Hematopoietic multipotent progenitor cell treated with erythropoietin and hydrocortisone succinate and interleukin-3 and kit ligand, for 17 days (in vitro differentiated cells): ENCODE measurements around the gene SLC22A4.

ENCODE experiments used
- DNase-seq: peaks from one replicate; pipeline ENCODE4 v3.0.0-alpha.2; 2015; ENCODE audit warnings: low spot score

SLC22A4 gene

DNA sequence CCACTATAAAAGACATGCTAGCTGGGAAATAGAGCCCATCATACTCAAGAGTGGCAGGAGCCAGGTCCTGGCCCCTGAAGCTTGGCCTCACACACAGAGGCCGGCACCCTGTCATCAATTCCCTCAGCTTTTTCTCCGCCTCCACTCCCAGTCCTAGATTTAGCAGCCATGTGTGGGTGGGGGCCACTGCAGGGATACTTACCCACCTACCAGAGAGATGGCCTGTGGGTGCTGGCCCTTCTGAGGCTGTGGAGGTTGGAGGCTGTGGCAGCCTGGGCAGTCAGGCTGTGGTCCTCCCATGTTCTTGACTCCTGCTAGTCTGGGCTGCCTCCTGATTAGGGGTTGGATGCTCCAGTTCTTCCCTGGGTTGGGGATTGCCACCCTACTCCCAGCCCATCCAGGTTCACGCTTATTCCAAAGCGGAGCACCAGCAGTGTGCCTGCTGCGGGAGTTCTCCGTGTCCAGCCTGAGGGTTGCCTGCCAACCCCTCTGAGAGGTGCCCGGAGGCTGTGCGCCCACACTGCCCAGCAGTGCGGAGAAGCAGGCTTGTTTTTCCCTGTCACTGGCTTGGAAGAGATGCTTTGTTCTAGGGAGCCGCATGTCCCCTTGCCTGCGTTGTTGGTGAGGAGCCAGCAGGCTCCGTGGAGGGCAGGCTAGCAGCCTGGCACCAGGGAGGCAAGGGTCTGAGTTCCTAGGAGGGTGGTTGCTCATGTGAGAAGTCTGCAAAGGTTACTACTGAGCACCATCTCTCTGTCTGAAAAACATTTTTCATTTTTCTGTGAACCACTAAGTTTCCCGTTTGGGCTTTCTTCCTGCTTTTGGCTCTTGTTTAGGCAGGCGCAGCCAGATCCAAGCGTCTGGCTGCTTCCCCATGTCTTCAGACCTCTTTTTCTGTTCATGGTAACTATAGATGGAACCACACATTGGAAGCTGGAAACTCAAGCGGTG, 82.8 kb downstream of the SLC22A4 start:
- no peak for DNase-seq

DNA sequence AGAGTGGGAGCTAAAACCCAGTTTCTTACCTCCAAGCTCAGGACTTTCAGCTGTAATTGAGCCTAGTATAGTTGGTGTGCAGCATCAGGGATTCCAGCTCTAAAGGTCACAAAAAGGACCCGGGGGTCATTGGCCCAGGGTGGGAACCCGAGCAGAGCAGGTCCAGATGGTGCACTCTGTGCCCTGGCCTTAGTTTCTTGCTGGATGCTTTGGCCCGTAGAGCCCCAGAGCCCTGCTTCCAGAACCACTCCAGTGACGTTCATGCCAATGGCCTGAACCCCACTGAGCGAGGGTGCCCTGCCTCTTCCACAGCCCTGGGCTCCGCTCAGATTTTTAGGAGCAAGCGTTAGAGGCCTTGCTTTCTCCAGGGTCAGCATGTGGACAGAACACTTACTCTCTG, 83.5 kb downstream of the SLC22A4 start:
- DNase-seq, result no peak

DNA sequence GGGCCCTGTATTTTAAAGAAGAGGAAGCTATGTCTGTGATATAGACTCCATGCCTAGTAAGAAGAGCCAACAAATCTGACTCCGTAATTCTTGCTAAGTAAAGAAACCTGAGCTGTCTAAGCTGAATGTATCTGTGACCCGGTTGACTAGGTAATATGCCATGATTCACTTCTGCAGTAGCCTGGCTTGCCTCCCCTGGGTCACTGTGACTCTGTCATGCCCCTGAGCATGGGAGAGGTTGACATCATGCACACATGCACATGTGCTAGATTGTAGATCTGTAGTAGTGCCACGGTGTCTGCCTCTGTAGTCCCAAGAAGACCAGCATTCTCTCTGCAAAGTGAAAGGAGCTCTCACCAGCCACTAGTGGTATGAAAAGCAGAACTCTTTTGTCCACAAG, 84.4 kb downstream of the SLC22A4 start:
- DNase-seq, result no peak

DNA sequence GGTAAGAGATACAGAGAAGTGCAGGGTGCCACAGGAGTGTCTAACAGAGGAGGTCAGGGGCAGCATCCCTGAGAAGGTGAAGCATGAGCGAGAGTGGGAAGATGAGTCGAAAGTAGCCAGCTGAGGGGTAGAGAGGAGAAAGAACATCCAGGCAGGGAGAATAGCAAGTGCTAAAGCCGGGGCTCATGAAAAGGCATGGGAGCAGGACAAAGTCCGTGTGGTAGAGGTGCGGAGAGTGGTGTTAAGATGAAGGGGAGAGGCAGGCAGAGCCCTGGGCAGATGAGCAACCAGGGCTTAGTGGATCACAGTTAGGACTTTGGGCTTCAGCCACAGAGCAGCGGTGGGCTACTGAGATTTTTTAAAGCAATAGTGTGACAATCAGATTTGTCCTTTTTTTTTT, 85.9 kb downstream of the SLC22A4 start:
- no peak for DNase-seq

DNA sequence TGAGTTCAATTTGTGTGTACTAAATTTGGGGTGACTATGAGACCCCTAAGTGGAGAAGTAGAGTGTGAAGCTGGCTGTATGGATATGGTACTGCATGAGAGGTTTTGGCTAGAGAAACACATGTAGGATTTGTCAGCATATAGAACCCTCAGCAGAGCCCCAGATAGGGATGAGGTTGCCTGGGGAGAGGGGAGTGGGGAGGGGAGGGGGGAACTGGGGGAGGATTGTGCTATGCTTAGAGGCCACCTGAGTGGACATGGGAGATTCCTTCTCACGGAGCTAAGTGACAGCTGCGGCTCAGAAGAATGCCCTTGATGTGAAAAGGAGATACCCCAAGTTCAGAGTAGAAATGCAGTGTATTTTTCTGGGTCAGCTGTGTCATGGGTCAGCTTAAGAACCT, 86.5 kb downstream of the SLC22A4 start:
- DNase-seq, result no peak

DNA sequence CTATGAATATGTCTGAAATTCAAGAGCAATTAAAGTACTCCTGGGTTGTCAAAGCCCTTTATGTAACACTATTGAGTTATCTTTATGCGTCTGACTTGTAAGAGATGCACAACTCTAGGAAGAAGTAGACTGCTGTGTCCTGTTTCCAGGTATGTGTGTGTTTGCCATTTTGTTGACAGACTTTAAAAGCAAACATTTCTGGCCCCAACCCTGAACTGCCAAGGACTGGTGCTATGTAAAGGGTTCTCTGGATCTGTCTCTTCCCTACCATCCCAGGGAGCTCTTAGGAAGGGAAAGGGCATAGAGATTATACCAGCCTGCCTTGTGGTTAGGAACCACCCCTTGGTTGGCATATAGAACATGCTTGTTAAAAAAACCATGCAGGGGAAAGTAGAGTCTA, 87.4 kb downstream of the SLC22A4 start:
- DNase-seq, result no peak

DNA sequence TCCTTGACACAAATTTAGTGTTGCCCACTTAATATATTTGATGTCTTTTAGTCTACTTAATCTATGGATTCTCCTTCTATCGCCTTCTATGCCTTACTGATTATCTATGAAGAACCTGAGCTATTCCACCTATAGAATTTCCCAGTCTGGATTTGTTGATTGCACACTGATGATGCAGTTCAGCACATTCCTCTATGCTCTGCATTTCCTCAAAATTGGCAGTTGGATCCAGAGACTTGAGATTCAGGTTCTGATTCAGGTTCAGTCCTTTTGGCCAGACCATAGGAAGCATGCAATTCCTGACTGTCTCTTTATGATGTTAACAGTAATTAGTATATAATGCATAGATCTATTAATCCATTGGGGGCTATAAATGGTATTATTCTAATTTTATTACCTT, 89.1 kb downstream of the SLC22A4 start:
- DNase-seq, result no peak

DNA sequence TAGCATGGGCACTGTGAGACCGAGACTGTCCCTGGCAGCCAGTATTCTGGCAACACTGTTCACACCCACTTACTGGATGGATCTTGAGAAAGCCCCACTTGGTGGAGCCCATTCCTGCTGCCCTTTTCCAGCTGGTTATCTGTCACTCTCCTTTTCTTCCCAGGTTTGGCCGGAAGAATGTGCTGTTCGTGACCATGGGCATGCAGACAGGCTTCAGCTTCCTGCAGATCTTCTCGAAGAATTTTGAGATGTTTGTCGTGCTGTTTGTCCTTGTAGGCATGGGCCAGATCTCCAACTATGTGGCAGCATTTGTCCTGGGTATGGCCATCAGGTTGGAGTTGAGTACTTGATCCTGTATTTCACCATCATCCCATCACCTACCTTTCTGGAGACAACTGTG, 89.8 kb downstream of the SLC22A4 start:
- no peak for DNase-seq

DNA sequence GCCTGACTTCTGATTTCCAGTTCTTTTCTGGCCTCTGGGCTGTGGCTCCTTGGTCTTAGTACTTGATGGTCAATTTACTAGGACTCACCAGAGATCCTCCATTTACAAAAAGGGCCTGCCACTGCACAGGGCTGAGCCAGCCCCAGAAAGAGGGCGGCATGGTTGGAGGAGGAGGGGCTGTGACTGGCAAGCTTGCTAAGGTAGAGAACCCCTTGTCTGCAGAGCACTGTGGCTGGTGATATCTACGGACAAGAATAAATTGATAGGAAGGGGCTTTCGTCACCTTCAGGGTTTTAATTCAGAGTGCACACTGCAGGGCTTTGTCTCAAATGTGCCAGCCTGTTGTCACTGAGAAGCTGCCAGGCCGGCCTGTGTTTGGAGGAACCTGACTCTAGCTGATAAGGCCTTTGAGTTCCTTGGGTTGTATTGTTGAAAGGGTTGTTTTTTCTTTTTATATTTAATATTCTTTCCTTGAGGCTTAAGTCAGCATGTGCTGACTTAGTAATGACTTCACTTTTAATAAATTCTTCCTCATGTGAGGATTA, 90.4 kb downstream of the SLC22A4 start:
- DNase-seq, result peak; percentile 35

DNA sequence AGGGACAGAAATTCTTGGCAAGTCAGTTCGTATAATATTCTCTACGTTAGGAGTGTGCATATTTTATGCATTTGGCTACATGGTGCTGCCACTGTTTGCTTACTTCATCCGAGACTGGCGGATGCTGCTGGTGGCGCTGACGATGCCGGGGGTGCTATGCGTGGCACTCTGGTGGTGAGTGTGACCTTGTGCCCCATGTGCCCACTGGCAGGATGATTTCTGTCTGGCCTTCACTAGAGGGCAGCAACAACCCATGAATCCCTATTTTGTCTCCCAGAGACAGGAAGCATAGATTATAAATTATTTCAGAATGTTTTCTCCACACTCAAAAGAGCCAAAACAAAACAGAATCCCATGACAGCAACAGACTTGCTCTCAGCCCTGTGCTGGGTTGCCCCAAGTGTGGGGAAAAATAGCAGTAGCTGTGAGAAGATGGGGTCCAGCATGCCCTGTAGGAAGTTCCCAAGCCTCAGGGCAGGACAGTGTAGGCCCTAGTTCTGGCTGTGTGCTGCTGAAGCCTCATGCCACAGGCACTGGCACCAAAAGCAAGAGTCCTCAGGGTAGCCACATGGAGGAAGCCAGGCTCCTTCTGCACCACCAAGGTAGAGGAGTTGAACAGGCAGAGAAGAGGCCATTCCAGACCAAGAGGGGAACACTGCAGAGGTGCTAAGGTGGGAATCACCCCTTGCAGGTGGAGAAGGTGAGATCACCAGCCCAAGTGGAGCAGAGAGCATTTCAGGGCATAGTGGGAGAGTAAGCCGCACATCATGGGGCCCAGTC, 91.3 kb downstream of the SLC22A4 start:
- DNase-seq, result peak; percentile 86

DNA sequence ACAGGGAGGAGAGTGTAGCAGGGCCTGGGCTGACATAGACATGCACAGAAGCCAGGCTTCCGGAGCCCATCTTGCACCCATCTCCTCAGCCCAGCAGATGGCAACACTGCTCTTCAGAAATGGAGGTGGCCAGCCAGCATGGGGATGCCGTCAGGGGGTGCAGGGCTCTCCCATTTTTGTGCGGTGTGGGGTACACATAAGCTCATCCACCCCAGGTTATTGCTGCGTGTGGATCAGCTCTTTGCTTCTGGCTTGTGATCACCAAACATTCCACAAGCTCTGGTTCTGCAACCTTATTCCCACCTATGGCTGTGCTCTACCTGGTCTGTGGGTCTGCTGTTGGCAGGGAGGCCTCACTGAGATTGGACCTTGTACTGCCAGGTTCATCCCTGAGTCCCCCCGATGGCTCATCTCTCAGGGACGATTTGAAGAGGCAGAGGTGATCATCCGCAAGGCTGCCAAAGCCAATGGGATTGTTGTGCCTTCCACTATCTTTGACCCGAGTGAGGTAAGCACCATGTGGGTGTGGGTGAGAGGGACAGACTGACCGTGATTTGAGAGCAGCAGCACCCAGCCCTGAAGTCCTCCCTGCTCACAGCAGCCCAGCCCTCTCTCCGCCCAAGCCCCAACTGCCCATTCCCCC, 92.6 kb downstream of the SLC22A4 start:
- DNase-seq, result peak; percentile 78

DNA sequence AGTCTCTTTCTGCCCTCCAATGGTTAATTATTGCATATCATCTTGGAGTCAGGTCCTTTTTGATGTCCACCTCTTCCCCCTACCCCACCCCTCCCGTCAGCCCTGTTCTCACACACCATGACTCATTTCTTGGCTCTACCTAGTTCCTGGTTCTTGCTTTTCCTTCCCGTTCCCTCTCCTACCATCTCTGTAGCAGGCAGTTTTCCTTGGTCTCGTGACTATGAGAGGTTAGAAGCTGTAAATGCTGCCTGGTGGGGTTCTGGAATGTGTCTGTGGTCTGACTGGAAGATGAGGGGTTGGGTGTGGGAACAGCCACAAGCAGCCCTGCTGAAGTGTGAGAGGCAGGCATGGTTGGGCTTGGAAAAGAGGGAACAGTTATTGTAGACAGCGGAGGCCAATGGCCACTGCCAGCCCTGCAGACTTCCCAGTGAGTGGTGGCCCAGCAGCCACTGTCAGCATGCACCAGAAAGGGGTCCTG, 93.5 kb downstream of the SLC22A4 start:
- DNase-seq, result no peak

DNA sequence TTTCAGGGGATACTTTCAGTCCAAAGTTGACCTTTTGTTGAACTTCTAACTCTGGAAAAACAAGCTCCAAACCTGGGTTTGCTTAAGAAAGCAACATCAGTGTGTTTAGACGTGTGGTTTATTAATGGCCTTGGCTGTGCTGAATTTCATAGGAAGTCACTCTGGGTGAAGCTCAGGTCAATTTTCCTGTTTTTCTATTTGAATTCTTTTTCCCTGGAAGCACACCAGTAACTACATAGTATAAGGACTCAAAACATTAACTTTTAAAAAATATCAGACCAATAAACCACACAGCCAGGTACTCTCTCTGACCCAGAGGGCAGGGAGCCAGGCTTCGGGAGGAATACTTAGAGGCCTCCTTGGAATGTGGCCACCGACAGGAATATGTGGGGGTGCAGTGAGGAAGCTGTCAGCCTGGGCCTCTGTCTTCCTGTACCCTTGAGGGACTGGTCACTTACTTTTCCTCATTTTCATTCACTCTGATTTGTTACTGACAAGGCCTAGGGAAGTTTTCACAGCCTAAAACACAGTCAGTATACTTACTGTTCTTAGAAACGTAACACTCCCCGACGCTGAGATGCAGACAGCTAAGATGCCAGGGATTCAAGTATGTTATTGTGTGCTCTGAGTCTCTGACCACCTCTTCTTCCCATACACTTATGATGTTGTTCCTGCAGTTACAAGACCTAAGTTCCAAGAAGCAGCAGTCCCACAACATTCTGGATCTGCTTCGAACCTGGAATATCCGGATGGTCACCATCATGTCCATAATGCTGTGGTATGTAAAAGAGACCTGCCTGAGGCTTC, 94.3 kb downstream of the SLC22A4 start:
- no peak for DNase-seq

DNA sequence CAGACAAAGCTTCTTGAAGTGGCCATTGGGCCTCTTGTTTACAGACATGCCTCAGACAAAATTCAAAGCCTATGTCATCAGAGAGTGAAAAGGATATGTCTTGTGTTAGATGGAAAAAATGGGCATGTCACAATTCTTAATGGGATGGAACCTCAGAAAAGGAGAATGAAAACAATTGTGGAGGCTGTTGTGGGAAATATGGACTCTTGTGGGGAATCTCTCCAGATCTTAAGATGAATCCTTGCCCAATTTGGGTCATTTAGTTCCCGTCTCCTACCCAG, 94.8 kb downstream of the SLC22A4 start:
- DNase-seq, result no peak

DNA sequence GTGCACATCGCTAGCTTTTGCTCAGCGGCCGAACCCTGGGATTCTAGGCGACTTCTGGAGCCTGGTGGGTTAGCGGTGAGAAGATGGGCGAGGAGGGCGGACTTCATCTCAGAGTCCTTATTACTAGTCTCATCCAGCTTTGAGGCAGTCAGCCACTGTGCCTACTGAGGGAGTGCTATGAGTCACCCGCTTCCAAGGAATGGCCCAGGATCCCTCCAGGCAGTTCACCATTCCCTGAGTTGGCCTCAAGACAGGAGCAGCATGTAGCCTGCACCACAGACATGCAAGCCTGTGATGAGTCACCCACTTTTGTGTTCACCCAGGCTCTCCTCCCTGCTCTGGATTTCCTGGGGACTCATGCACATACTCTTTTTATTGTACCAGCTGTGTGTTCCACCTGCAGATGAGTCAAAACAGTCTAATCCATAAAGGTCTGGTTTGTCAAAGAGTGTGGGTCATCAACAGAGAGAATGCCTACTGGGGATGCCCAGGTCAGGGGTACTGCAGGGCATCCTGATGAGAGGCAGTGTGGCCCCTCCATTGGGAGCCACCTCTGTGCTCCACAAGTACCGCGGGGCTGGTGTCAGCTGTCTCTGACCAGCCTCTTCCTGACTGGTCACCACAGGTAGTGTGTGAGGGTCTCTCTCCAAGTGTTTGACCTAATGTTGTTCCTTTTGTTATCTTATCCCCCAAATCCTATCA, 95.5 kb downstream of the SLC22A4 start:
- no peak for DNase-seq

DNA sequence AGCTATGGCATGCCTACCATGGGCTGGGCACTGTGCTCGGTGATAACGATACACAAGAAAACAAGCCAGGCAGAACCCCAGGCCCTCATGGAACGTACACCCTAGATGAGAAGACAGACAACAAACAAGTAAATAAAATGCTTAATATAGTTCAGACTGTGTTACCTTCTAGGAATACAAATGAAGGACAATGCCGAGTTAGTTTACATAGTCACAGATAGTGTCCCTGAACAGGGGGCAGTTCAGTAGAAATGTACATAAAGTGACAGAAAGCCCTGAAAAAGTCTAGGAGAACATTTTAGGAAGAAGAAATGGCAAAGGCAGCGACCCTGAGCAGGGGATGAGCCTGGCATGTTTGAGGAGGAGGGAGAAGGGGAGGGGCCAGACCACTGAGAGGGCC, 97.1 kb downstream of the SLC22A4 start:
- no peak for DNase-seq

DNA sequence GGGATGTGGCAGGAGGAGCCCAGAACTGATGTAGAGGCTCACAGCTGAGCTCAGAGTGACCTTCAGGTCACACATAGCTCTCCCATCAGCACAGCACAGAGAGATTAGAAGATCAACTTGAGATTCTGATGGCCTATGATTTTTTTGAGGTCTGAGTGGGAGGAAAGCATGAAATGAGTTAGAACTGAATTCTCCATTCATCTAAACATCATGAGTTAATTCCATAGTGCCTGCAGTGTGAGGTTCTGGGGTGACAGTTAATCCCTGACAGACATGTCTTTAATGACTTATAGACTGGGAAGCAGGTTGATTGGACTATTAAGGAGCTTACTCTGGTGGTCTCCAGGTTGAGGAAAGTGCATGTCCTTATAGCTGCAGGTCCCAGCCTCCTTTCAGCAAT, 97.7 kb downstream of the SLC22A4 start:
- no peak for DNase-seq

DNA sequence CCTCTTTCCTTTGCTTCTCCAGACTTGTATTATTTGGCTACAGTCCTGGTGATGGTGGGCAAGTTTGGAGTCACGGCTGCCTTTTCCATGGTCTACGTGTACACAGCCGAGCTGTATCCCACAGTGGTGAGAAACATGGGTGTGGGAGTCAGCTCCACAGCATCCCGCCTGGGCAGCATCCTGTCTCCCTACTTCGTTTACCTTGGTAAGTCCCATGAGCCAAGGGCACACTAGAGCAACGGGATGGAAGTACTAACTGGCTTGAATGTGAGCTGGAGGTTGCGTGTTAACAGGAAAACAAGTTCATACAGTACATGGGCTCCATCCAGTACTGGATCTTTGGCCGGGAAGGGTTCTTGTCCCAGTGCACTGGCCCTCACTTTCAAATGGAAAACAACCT, 98.2 kb downstream of the SLC22A4 start:
- no peak for DNase-seq

DNA sequence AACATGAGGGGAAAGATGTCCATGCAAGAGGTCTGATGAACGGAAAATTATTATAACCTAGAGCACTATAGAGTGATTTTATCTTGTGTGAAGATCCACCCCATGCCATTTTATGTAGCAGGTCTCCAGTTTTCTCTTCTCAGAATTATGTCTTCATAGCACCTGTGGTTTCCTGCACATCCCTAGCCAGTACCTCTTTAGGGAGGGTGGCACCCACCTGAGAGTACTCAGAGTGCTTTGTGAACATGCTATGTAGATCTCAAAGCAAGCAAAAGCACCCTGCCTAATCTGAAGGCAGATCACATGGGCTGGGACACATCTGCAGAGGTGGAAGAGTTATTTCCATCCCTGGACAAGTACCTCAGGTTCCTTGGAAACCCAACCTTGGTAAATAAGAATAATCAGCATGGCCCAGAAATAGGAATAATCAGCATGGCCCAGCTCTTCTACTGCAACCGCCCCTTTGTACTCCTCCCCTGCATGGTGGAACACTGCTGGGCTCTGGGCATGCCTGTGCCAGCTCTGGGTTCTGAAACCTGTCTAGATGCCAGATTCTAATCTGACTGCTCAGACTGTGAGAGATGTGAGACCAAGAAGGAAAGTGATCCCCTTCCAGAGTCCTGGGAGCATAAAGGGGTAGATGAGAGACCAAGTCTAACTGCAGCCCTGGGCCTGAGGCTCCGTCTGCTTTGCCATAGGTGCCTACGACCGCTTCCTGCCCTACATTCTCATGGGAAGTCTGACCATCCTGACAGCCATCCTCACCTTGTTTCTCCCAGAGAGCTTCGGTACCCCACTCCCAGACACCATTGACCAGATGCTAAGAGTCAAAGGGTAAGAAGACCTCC, 99.0 kb downstream of the SLC22A4 start:
- DNase-seq, result no peak
